HepG2 (cell line): Measurements from ENCODE around the gene TMED3. TPM values are rescaled to one million over a fixed set of nuclear protein-coding genes. Genes with fewer than 3 reads are reported as not detected.

Source experiments
- ATAC-seq: fragments of 200-7000 bp; cut with Tn5 transposase; 3 replicates; pipeline ENCODE4 v1.9.1; 2020; ENCODE audit warnings: mild to moderate bottlenecking, moderate library complexity
- BruUV-seq: library from RNA; stranded (reverse); fragments of 400-500 nt; replicated peaks from 2 replicates; lab custom pipeline; 2021; lab: Mats Ljungman, UMichigan
- CTCF ChIA-PET: fragments of 300-600 bp; formaldehyde crosslinking; extraction: SDS; loops from one replicate; lab custom pipeline; 2021; ENCODE audit warnings: low total read pairs, inconsistent platforms, low intra/inter-chr PET ratio; lab: Yijun Ruan, JAX
- POLR2A ChIA-PET: fragments of 350-600 bp; sonication (Branson Sonifier 250); formaldehyde crosslinking; loops from one replicate; lab custom pipeline; 2020; ENCODE audit warnings: antibody characterized with exemption, inconsistent platforms; lab: Yijun Ruan, JAX
- DNase-seq: peaks from one replicate; pipeline ENCODE4 v3.0.0-alpha.2; 2015; ENCODE audit warnings: low spot score
- FAIRE-seq: peaks from 3 replicates; lab custom pipeline; 2011; peaks lifted over from hg19 to GRCh38; lab: Jason Lieb, UNC
- H2AFZ ChIP-seq: one replicate; pipeline ENCODE4 v1.6.1; 2011; ENCODE audit warnings: low read length, inconsistent platforms
- H3K27ac ChIP-seq: fragments of 300-600 bp; 3 replicates; pipeline ENCODE4 v1.8.0; 2011; ENCODE audit warnings: mixed run types, mild to moderate bottlenecking, mixed read lengths, low read length, inconsistent platforms; ENCODE audit not compliant: insufficient read depth; ENCODE audit errors: extremely low read length
- H3K27me3 ChIP-seq, 2 experiments: fragments of 200-600 bp in 1 of 2; 2 replicates in 1 of 2; 3 replicates in 1 of 2; pipeline versions ENCODE4 v1.6.0 to v1.8.0; 2011; ENCODE audit warnings: low read length in 2 of 2, mild to moderate bottlenecking in 2 of 2, moderate library complexity in 2 of 2, inconsistent platforms in 1 of 2; ENCODE audit not compliant: insufficient read depth in 2 of 2, control insufficient read depth in 1 of 2
- H3K36me3 ChIP-seq, 2 experiments: fragments of 200-600 bp in 1 of 2; replicated peaks in 1 of 2; 2 replicates in 1 of 2; 3 replicates in 1 of 2; pipeline versions ENCODE4 v1.5.1 to v1.8.0; 2011; ENCODE audit warnings: low read length in 2 of 2, inconsistent platforms in 1 of 2; ENCODE audit not compliant: insufficient read depth in 2 of 2, control insufficient read depth in 1 of 2
- H3K4me1 ChIP-seq: 2 replicates; pipeline ENCODE4 v1.5.1; 2012; ENCODE audit warnings: low read length, inconsistent platforms; ENCODE audit not compliant: insufficient read depth
- H3K4me2 ChIP-seq: 2 replicates; pipeline ENCODE4 v1.6.0; 2011; ENCODE audit warnings: low read depth, low read length, inconsistent platforms
- H3K4me3 ChIP-seq, 3 experiments: fragments of 200-600 bp in 1 of 3; sonication (generic), shearing (Covaris generic) in 1 of 3; replicated peaks in 1 of 3; 2 replicates each; pipeline ENCODE4 v1.5.1; 2011 to 2016; ENCODE audit warnings: low read length in 3 of 3, inconsistent platforms in 2 of 3, low read depth in 2 of 3, mild to moderate bottlenecking in 2 of 3, control low read depth in 1 of 3, mixed read lengths in 1 of 3; ENCODE audit not compliant: insufficient read depth in 1 of 3
- H3K79me2 ChIP-seq: one replicate; pipeline ENCODE4 v1.6.1; 2011; ENCODE audit warnings: low read length, inconsistent platforms; ENCODE audit not compliant: insufficient read depth
- H3K9ac ChIP-seq: 2 replicates; pipeline ENCODE4 v1.6.0; 2011; ENCODE audit warnings: mild to moderate bottlenecking, low read depth, low read length, inconsistent platforms; ENCODE audit not compliant: insufficient read depth
- H3K9me3 ChIP-seq: 2 replicates; pipeline ENCODE4 v1.5.1; 2012; ENCODE audit warnings: mild to moderate bottlenecking, low read length
- H4K20me1 ChIP-seq: 2 replicates; pipeline ENCODE4 v1.6.0; 2011; ENCODE audit warnings: inconsistent platforms, mild to moderate bottlenecking, low read length, moderate library complexity; ENCODE audit not compliant: insufficient read depth
- CTCF ChIP-seq: sonication (generic); formaldehyde crosslinking; IDR thresholded peaks from 2 replicates; pipeline ENCODE4 v1.5.0; 2020; ENCODE audit warnings: mild to moderate bottlenecking, missing genetic modification reagents, moderate library complexity
- FOXC1 ChIP-seq: sonication (generic); formaldehyde crosslinking; IDR thresholded peaks from 2 replicates; pipeline ENCODE4 v1.8.0; 2022; ENCODE audit warnings: mild to moderate bottlenecking, missing genetic modification reagents, borderline replicate concordance
- GPBP1L1 ChIP-seq: sonication (generic); formaldehyde crosslinking; IDR thresholded peaks from 2 replicates; pipeline ENCODE4 v1.5.0; 2020; ENCODE audit warnings: mild to moderate bottlenecking, missing genetic modification reagents
- HCFC1 ChIP-seq: fragments of 150-350 bp; IDR thresholded peaks from 2 replicates; pipeline ENCODE4 v1.6.1; 2014; ENCODE audit warnings: low read depth, low read length
- HNRNPLL ChIP-seq: fragments of 200-400 bp; formaldehyde crosslinking; IDR thresholded peaks from 2 replicates; pipeline ENCODE4 v1.6.1; 2017; ENCODE audit warnings: mild to moderate bottlenecking, low read depth, low read length; ENCODE audit not compliant: poor library complexity, severe bottlenecking
- LBX2 ChIP-seq: sonication (generic); formaldehyde crosslinking; IDR thresholded peaks from 2 replicates; pipeline ENCODE4 v1.5.0; 2020; ENCODE audit warnings: missing genetic modification reagents, mild to moderate bottlenecking, borderline replicate concordance
- SPEN ChIP-seq: sonication (generic); formaldehyde crosslinking; IDR thresholded peaks from 2 replicates; pipeline ENCODE4 v1.5.1; 2020; ENCODE audit warnings: low read depth, mild to moderate bottlenecking, missing genetic modification reagents
- ZNF205 ChIP-seq: IDR thresholded peaks from 2 replicates; pipeline ENCODE4 v1.6.1; 2018; ENCODE audit warnings: missing biosample characterization, missing genetic modification reagents
- ZNF230 ChIP-seq: sonication (generic); formaldehyde crosslinking; IDR thresholded peaks from 2 replicates; pipeline ENCODE4 v1.4.0; 2020; ENCODE audit warnings: mild to moderate bottlenecking, missing genetic modification reagents
- ZNF431 ChIP-seq: sonication (generic); formaldehyde crosslinking; IDR thresholded peaks from 2 replicates; pipeline ENCODE4 v1.9.0; 2022; ENCODE audit warnings: missing genetic modification reagents, low read depth, mild to moderate bottlenecking, borderline replicate concordance
- ZNF615 ChIP-seq: sonication (generic); formaldehyde crosslinking; IDR thresholded peaks from 2 replicates; pipeline ENCODE4 v1.5.0; 2020; ENCODE audit warnings: mild to moderate bottlenecking, missing genetic modification reagents, borderline replicate concordance
- WGBS: methylation state at CpG from one replicate; pipeline ENCODE4 v1.1.6; 2017; ENCODE audit warnings: low lambda C conversion rate; 5-methylcytosine and 5-hydroxymethylcytosine counted together
- in situ Hi-C: cut with HindIII; loops from 2 replicates; pipeline ENCODE4 v1.10.0; 2017; ENCODE audit warnings: low pct_unique_long_range_greater_than_20kb; ENCODE audit not compliant: extremely low pct_ligation_motif_present
- intact Hi-C: fragments of 100-400 bp; cut with micrococcal nuclease; formaldehyde crosslinking; loops from one replicate; pipeline ENCODE4 v1.10.0; 2022; ENCODE audit not compliant: unreplicated experiment
- polyA plus RNA-seq, 8 experiments: library from polyadenylated mRNA; depleted of rRNA in 3 of 8; stranded (reverse) in 7 of 8; unstranded in 1 of 8; fragments of >200 nt; fragmentation: Illumina TruSeq in 4 of 8; extraction: Trizol in 4 of 8; gene quantifications; 2 replicates each; pipeline versions ENCODE4 v1.2.1 to v1.2.3, GENCODE V29; 2011 to 2016; ENCODE audit warnings: low read depth in 4 of 8, missing spikeins in 1 of 8, mixed read lengths in 1 of 8; ENCODE audit not compliant: insufficient read depth in 1 of 8
- total RNA-seq, 5 experiments: library from RNA; depleted of rRNA; stranded (reverse); fragments of >200 nt; fragmentation: Illumina TruSeq; extraction: Trizol; gene quantifications; 2 replicates each; pipeline ENCODE4 v1.2.3, GENCODE V29; 2016; ENCODE audit warnings: low read depth in 1 of 5

Gene TMED3
- total and polyA plus RNA-seq, 2 of the 13 experiments (the other 11 are each of a cell fraction or from before 2014, with no cell fraction given), result 125 to 155 TPM

GRCh38 chr15:79322306-79322705 lies 11.4 kb downstream of the TMED3 start:
- H3K4me3 ChIP-seq, result no peak overlapping the region
- no peak for TF ChIP-seq CTCF (CRISPR knock-in tag)
- TF ChIP-seq ZNF431, result no peak
- TF ChIP-seq ZNF205 (CRISPR knock-in tag), result no peak
- no peak for TF ChIP-seq HCFC1
- TF ChIP-seq HNRNPLL, result no peak
- ATAC-seq, result no peak
- no peaks in the 10 kb centered on the region for H3K9me3 ChIP-seq
- no peak overlapping the region for H2AFZ ChIP-seq
- intact Hi-C loops, result no loop called here
- H3K27me3 ChIP-seq, result no peaks in the 10 kb centered on the region
- no peak overlapping the region for H3K27ac ChIP-seq
- BruUV-seq, result no TSS peak
- peaks cover 8% of the 10 kb centered on the region; the same call in 1 of the 2 replicates for H4K20me1 ChIP-seq
- ChIA-PET CTCF (no interaction called here), POLR2A (no interaction called here)
- peaks cover 25 to 67% of the 10 kb centered on the region in 2 experiments for H3K36me3 ChIP-seq
- FAIRE-seq, result no peak
- no peaks in the 10 kb centered on the region for H3K4me1 ChIP-seq
- peaks cover 3% of the 10 kb centered on the region for H3K79me2 ChIP-seq
- in situ Hi-C loops, result no loop called here
- no peak for DNase-seq
- WGBS, result 96% methylated on average over 3 of the region's 3 CpGs
- no peak overlapping the region for H3K4me2 ChIP-seq
- no peak overlapping the region for H3K9ac ChIP-seq

- H3K36me3 ChIP-seq, result peaks cover 22 to 61% of the 10 kb centered on the region in 2 experiments
- H3K4me2 ChIP-seq, result no peak overlapping the region
- WGBS, result 98% methylated on average over 6 of the region's 6 CpGs
- ATAC-seq (no peak), FAIRE-seq (no peak), DNase-seq (no peak)
- H3K9ac ChIP-seq, result no peak overlapping the region
- intact Hi-C loops, result no loop called here
- no peak overlapping the region for H3K4me3 ChIP-seq
- peaks cover 3% of the 10 kb centered on the region for H3K79me2 ChIP-seq
- no peaks in the 10 kb centered on the region for H3K27me3 ChIP-seq
- H3K9me3 ChIP-seq, result no peaks in the 10 kb centered on the region
- H2AFZ ChIP-seq, result no peak overlapping the region
- peaks cover 8% of the 10 kb centered on the region; the same call in 1 of the 2 replicates for H4K20me1 ChIP-seq
- no TSS peak for BruUV-seq
- H3K4me1 ChIP-seq, result no peaks in the 10 kb centered on the region
- ChIA-PET CTCF (no interaction called here), POLR2A (no interaction called here)
- no peak overlapping the region for H3K27ac ChIP-seq
- in situ Hi-C loops, result no loop called here
- TF ChIP-seq ZNF615 (CRISPR knock-in tag) (no peak), LBX2 (no peak), FOXC1 (CRISPR knock-in tag) (no peak), SPEN (CRISPR knock-in tag) (no peak), GPBP1L1 (CRISPR knock-in tag) (no peak), ZNF230 (CRISPR knock-in tag) (no peak)
Measured at GRCh38 chr15:79322945-79323344, 12.0 kb downstream of the TMED3 start.
